HuH-7.5 (cell line): ENCODE results near the gene KATNAL1.

Experiments
- DNase-seq: peaks from one replicate; pipeline ENCODE4 v3.0.0; 2011; ENCODE audit warnings: low spot score

The KATNAL1 gene

GRCh38 chr13:30307194-30307970, at the start of gene KATNAL1:
KATNAL1 (minus strand) TSS chr13:30307551; CDS start chr13:30283777, 23,774 bp downstream.
- DNase-seq, result peak; percentile 52

- DNase-seq, result no peak
Measured at GRCh38 chr13:30355839-30356238, 48.5 kb upstream of the KATNAL1 start.

- peak; percentile 15 for DNase-seq
Measured at GRCh38 chr13:30355384-30355699, 48.0 kb upstream of the KATNAL1 start.

- no peak for DNase-seq
Measured at GRCh38 chr13:30354493-30355383, 47.4 kb upstream of the KATNAL1 start.

GRCh38 chr13:30353471-30354215, 46.3 kb upstream of the KATNAL1 start:
- no peak for DNase-seq

GRCh38 chr13:30353060-30353459, 45.7 kb upstream of the KATNAL1 start:
- no peak for DNase-seq

GRCh38 chr13:30352121-30352520, 44.8 kb upstream of the KATNAL1 start:
- DNase-seq, result no peak

- no peak for DNase-seq
Measured at GRCh38 chr13:30346789-30347167, 39.4 kb upstream of the KATNAL1 start.

GRCh38 chr13:30346153-30346788, 38.9 kb upstream of the KATNAL1 start:
- DNase-seq, result no peak

- DNase-seq, result no peak
Measured at GRCh38 chr13:30345426-30346100, 38.2 kb upstream of the KATNAL1 start.

- no peak for DNase-seq
Measured at GRCh38 chr13:30341815-30342570, 34.6 kb upstream of the KATNAL1 start.

GRCh38 chr13:30340331-30341250, 33.2 kb upstream of the KATNAL1 start:
- DNase-seq, result no peak

GRCh38 chr13:30339738-30340330, 32.5 kb upstream of the KATNAL1 start:
- DNase-seq, result no peak

- DNase-seq, result no peak
Measured at GRCh38 chr13:30338952-30339351, 31.6 kb upstream of the KATNAL1 start.

- DNase-seq, result no peak
Measured at GRCh38 chr13:30338331-30338851, 31.0 kb upstream of the KATNAL1 start.

GRCh38 chr13:30337061-30337610, 29.8 kb upstream of the KATNAL1 start:
- DNase-seq, result no peak

GRCh38 chr13:30334663-30335386, 27.5 kb upstream of the KATNAL1 start:
- DNase-seq, result peak; percentile 66

GRCh38 chr13:30333616-30334015, 26.3 kb upstream of the KATNAL1 start:
- no peak for DNase-seq
